Dermis blood vessel endothelial cell (primary cell): ENCODE results near the gene TRRAP. TPM values are rescaled to one million over a fixed set of nuclear protein-coding genes. Genes with fewer than 3 reads are reported as not detected.
A peak's percentile ranks its signal among the peaks of the same experiment; 100 is the strongest.
"Not testable (repeated sequence)": the region's sequence is repeated elsewhere in the genome, so short reads cannot be mapped to it uniquely, and the experiment has no call there.

Experiments used
- DNase-seq: peaks from one replicate; pipeline ENCODE4 v3.0.0; 2010
- total RNA-seq: library from RNA; depleted of rRNA; stranded (reverse); fragments of >200 nt; gene quantifications from 2 replicates; pipeline ENCODE4 v1.2.3, GENCODE V29; 2014

The TRRAP gene
- 24.2 and 47.0 TPM in 2 replicates for total RNA-seq

- DNase-seq: peak; percentile 82
Observed at GRCh38 chr7:98878365-98879197, at the start of gene TRRAP. Gene TRRAP (plus strand): TSS chr7:98878532. CDS start chr7:98881151, 2,619 bp downstream.

GRCh38 chr7:98830972-98831548 lies 47.3 kb upstream of the TRRAP start:
- DNase-seq: no peak

GRCh38 chr7:98831641-98832221 lies 46.6 kb upstream of the TRRAP start:
- peak; percentile 53 for DNase-seq

GRCh38 chr7:98833022-98833421 lies 45.3 kb upstream of the TRRAP start:
- DNase-seq: no peak

GRCh38 chr7:98834949-98835348 lies 43.4 kb upstream of the TRRAP start:
- DNase-seq: no peak

GRCh38 chr7:98836811-98837629 lies 41.3 kb upstream of the TRRAP start:
- peak; percentile 25 for DNase-seq

GRCh38 chr7:98837630-98837972 lies 40.7 kb upstream of the TRRAP start:
- DNase-seq: no peak

- no peak for DNase-seq
Observed at GRCh38 chr7:98840096-98840495, 38.2 kb upstream of the TRRAP start.

GRCh38 chr7:98840722-98841121 lies 37.6 kb upstream of the TRRAP start:
- DNase-seq: no peak

GRCh38 chr7:98841179-98841997 lies 36.9 kb upstream of the TRRAP start:
- peak; percentile 74 for DNase-seq

- not testable (repeated sequence) for DNase-seq
Observed at GRCh38 chr7:98842552-98842951, 35.8 kb upstream of the TRRAP start.

GRCh38 chr7:98848918-98849317 lies 29.4 kb upstream of the TRRAP start:
- no peak for DNase-seq

GRCh38 chr7:98852826-98853225 lies 25.5 kb upstream of the TRRAP start:
- DNase-seq: no peak

GRCh38 chr7:98855610-98856422 lies 22.5 kb upstream of the TRRAP start:
- DNase-seq: no peak

GRCh38 chr7:98860071-98860470 lies 18.3 kb upstream of the TRRAP start:
- DNase-seq: no peak

GRCh38 chr7:98862203-98862602 lies 16.1 kb upstream of the TRRAP start:
- DNase-seq: no peak

GRCh38 chr7:98862716-98863420 lies 15.5 kb upstream of the TRRAP start:
- DNase-seq: no peak

GRCh38 chr7:98863601-98864000 lies 14.7 kb upstream of the TRRAP start:
- DNase-seq: no peak

GRCh38 chr7:98864731-98865453 lies 13.4 kb upstream of the TRRAP start:
- DNase-seq: no peak

GRCh38 chr7:98866351-98866750 lies 12.0 kb upstream of the TRRAP start:
- DNase-seq: no peak
